ENCODE measurements around the gene IGFL1. TPM values are rescaled to one million over a fixed set of nuclear protein-coding genes. Genes with fewer than 3 reads are reported as not detected.

IGFL1 gene
- total RNA-seq, 1 experiment from 2014 or later = not detected

DNA sequence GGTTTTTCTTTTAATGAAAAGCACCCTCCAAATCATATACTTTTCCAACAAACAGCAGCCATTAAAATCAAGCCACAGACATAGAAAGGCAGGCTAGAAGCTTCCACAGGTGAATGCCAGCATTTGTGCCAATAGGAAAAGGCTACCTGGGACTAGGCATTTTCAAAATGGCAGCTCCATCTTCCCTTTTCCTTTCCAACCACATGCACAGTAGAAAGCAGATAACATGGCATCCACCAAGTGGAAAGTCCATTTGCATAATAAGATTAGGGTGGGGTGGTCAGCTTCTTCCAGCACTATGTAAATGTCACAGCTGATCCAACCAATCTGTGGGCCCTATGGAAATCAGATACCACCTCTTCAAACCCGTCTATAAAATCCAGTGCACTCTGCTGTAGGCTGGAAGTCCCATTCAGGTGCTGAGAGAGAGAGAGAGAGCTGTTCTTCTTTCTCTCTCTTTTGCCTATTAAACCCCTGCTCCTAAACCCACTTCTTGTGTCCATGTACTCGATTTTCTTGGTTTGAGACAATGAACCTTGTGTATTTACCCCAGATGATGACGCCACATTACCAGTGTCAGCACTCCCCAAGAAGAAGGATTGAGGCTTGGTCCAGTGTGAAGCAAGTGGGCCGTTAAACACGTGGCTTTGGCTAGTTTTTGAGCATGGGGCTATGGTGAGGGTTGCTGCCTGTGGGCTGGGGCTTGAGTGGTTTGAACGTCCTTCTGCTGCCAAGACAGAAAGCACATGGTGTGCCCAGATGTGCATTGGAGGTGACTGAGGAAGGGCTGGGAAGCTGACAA is 24.2 kb upstream of the IGFL1 start:
- Histone ChIP-seq H3K4me1 (ENCODE audit: control insufficient read depth in 1 of 2, insufficient read depth in 2 of 2, low read length in 2 of 2) (peaks cover 17 to 57% of the 10 kb centered on the region in 2 experiments), H4K20me1 (ENCODE audit: insufficient read depth) (no peaks in the 10 kb centered on the region), H3K9me2 (ENCODE audit: insufficient read depth) (no peaks in the 10 kb centered on the region), H3K36me3 (ENCODE audit: control insufficient read depth in 1 of 2, insufficient read depth in 2 of 2, low read length in 2 of 2) (no peaks in the 10 kb centered on the region), H3K9ac (ENCODE audit: low read length) (no peak overlapping the region), H3K4me2 (ENCODE audit: low read length) (no peak overlapping the region), H3K27me3 (ENCODE audit: insufficient read depth, low read length) (peaks cover 3% of the 10 kb centered on the region; the same call in 1 of the 2 replicates), H3K79me2 (ENCODE audit: insufficient read depth, low read length) (no peaks in the 10 kb centered on the region), H3K4me3 (replicated peaks in 1 of 2; ENCODE audit: low read depth in 1 of 2, low read length in 2 of 2) (no peak overlapping the region), H2AFZ (ENCODE audit: low read depth, low read length, poor library complexity, severe bottlenecking) (no peak overlapping the region), H3K27ac (ENCODE audit: low read depth, low read length) (no peak overlapping the region), H3K9me3 (ENCODE audit: control insufficient read depth in 1 of 2, insufficient read depth in 1 of 2, low read depth in 1 of 2, low read length in 2 of 2) (no peaks in the 10 kb centered on the region)
- ChIA-PET POLR2A (no interaction called here), CTCF (no interaction called here), RAD21 (ENCODE audit: low non-redundant PET in 1 of 2, low total read pairs in 2 of 2, uncharacterized antibody in 2 of 2, unreplicated experiment in 2 of 2) (no interaction called here)
- DNase-seq (ENCODE audit: low read depth, low spot score) = no peak
- no peak for TF ChIP-seq ZNF274 (IDR thresholded peaks at IDR 0.05; ENCODE audit: low read depth, low read length)
- TF ChIP-seq FOSL1 (IDR thresholded peaks at IDR 0.05; ENCODE audit: low read depth) = no peak
- no peak for TF ChIP-seq CBX3 (IDR thresholded peaks at IDR 0.05; ENCODE audit: low read depth)
- TF ChIP-seq CEBPB (IDR thresholded peaks at IDR 0.05; ENCODE audit: low read depth) = no peak
- TF ChIP-seq JUND (IDR thresholded peaks at IDR 0.05) = no peak
- TF ChIP-seq EZH2 (IDR thresholded peaks at IDR 0.05) = no peak
- TF ChIP-seq, protein P1, sequence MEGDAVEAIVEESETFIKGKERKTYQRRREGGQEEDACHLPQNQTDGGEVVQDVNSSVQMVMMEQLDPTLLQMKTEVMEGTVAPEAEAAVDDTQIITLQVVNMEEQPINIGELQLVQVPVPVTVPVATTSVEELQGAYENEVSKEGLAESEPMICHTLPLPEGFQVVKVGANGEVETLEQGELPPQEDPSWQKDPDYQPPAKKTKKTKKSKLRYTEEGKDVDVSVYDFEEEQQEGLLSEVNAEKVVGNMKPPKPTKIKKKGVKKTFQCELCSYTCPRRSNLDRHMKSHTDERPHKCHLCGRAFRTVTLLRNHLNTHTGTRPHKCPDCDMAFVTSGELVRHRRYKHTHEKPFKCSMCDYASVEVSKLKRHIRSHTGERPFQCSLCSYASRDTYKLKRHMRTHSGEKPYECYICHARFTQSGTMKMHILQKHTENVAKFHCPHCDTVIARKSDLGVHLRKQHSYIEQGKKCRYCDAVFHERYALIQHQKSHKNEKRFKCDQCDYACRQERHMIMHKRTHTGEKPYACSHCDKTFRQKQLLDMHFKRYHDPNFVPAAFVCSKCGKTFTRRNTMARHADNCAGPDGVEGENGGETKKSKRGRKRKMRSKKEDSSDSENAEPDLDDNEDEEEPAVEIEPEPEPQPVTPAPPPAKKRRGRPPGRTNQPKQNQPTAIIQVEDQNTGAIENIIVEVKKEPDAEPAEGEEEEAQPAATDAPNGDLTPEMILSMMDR (IDR thresholded peaks at IDR 0.05 in 2 of 3, conservative IDR thresholded peaks at IDR 0.05 in 1 of 3; ENCODE audit: borderline replicate concordance in 1 of 3, insufficient read depth in 1 of 3, low read depth in 2 of 3, low read length in 2 of 3) = no peak
- TF ChIP-seq EGR1 (IDR thresholded peaks at IDR 0.05; ENCODE audit: low read depth) = no peak
- no peak for TF ChIP-seq RAD21 (IDR thresholded peaks at IDR 0.05; ENCODE audit: low read depth)
- TF ChIP-seq SIN3A (IDR thresholded peaks at IDR 0.05; ENCODE audit: low read depth) = no peak
- TF ChIP-seq YY1 (IDR thresholded peaks at IDR 0.05; ENCODE audit: extremely low read depth, insufficient replicate concordance, low read depth, low read length) = no peak
- TF ChIP-seq TCF7L2 (IDR thresholded peaks at IDR 0.05; ENCODE audit: borderline replicate concordance, extremely low read depth, insufficient read depth, insufficient read length) = no peak
- no peak for TF ChIP-seq ZFX (IDR thresholded peaks at IDR 0.05)
- ATAC-seq = no peak
- intact Hi-C loops (cut with micrococcal nuclease) = no loop called here
- BruUV-seq (replicated peaks) = no TSS peak
